ENCODE measurements around the gene TBC1D22A. TPM values are rescaled to one million over a fixed set of nuclear protein-coding genes. Genes with fewer than 3 reads are reported as not detected.

The TBC1D22A gene
- total RNA-seq, 1 donor from 2014 or later, result 24.2 TPM

DNA sequence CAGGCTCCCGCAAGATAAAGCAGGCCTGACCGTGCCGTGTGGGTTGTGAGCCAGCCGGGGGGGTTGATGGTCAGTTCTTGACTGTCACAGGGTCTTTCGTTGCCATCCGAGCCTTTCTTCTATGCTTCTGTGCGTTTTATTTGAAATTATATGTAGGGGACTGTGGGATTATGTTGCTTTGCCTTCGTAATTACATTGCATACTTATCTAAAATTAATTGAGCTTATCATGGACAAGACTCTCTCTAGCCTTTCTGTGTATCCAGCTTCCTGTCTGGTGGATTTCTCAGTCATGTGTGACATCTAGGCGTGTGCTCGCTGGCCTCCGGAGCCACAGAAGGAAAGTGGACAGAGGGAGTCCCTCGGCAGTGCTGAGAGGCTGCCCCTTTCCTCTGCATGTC, 93.2 kb downstream of the TBC1D22A start:
- peak overlapping the region; percentile 18 for H3K27ac Mint-ChIP-seq (ENCODE audit: unreplicated experiment)
- H3K9me3 Mint-ChIP-seq (ENCODE audit: unreplicated experiment), result peaks cover 3% of the 10 kb centered on the region
- Histone ChIP-seq H3K36me3 (ENCODE audit: insufficient read depth, low read length) (no peaks in the 10 kb centered on the region), H3K4me1 (ENCODE audit: insufficient read depth, low read length) (no peaks in the 10 kb centered on the region), H2AFZ (ENCODE audit: low read depth, low read length) (no peak overlapping the region), H3K27me3 (ENCODE audit: insufficient read depth, low read length) (no peaks in the 10 kb centered on the region), H3K4me3 (ENCODE audit: insufficient read depth, low read depth, low read length) (no peak overlapping the region), H3K9ac (ENCODE audit: low read length) (no peak overlapping the region), H4K20me1 (ENCODE audit: insufficient read depth, low read length) (peaks cover 35% of the 10 kb centered on the region), H3K27ac (ENCODE audit: low read depth, low read length) (no peak overlapping the region), H3K4me2 (ENCODE audit: low read length) (no peak overlapping the region), H3K9me3 (ENCODE audit: insufficient read depth, low read depth, low read length) (no peaks in the 10 kb centered on the region), H3K79me2 (ENCODE audit: insufficient read depth, low read length) (peaks cover 8% of the 10 kb centered on the region)
- TF ChIP-seq CTCF (IDR thresholded peaks at IDR 0.05; ENCODE audit: insufficient read depth, low read depth, low read length) (no peak), EZH2 (IDR thresholded peaks at IDR 0.05; ENCODE audit: insufficient read depth, low read length) (no peak)
- peaks cover 20% of the 10 kb centered on the region for H3K36me3 Mint-ChIP-seq (ENCODE audit: low read depth, unreplicated experiment)
- H3K4me3 Mint-ChIP-seq (ENCODE audit: unreplicated experiment), result no peak overlapping the region
- H3K4me1 Mint-ChIP-seq (ENCODE audit: low read depth, unreplicated experiment), result peaks cover 6% of the 10 kb centered on the region
- FAIRE-seq (no peak), DNase-seq (ENCODE audit: low read depth) (no peak)
- H3K27me3 Mint-ChIP-seq (ENCODE audit: low read depth, unreplicated experiment), result no peaks in the 10 kb centered on the region

- Mint-ChIP-seq H3K4me3 (ENCODE audit: unreplicated experiment) (no peak overlapping the region), H3K4me1 (ENCODE audit: low read depth, unreplicated experiment) (peaks cover 6% of the 10 kb centered on the region), H3K9me3 (ENCODE audit: unreplicated experiment) (peaks cover 3% of the 10 kb centered on the region), H3K27ac (ENCODE audit: unreplicated experiment) (no peak overlapping the region), H3K36me3 (ENCODE audit: low read depth, unreplicated experiment) (peaks cover 15% of the 10 kb centered on the region), H3K27me3 (ENCODE audit: low read depth, unreplicated experiment) (no peaks in the 10 kb centered on the region)
- Histone ChIP-seq H3K4me1 (ENCODE audit: insufficient read depth, low read length) (no peaks in the 10 kb centered on the region), H3K27ac (ENCODE audit: low read depth, low read length) (no peak overlapping the region), H3K4me2 (ENCODE audit: low read length) (no peak overlapping the region), H3K9ac (ENCODE audit: low read length) (no peak overlapping the region), H3K27me3 (ENCODE audit: insufficient read depth, low read length) (no peaks in the 10 kb centered on the region), H2AFZ (ENCODE audit: low read depth, low read length) (no peak overlapping the region), H3K79me2 (ENCODE audit: insufficient read depth, low read length) (peaks cover 4% of the 10 kb centered on the region), H3K36me3 (ENCODE audit: insufficient read depth, low read length) (no peaks in the 10 kb centered on the region), H3K9me3 (ENCODE audit: insufficient read depth, low read depth, low read length) (no peaks in the 10 kb centered on the region), H4K20me1 (ENCODE audit: insufficient read depth, low read length) (peaks cover 35% of the 10 kb centered on the region), H3K4me3 (ENCODE audit: insufficient read depth, low read depth, low read length) (no peak overlapping the region)
- no peak for TF ChIP-seq CTCF (IDR thresholded peaks at IDR 0.05; ENCODE audit: insufficient read depth, low read depth, low read length)
- no peak for TF ChIP-seq EZH2 (IDR thresholded peaks at IDR 0.05; ENCODE audit: insufficient read depth, low read length)
- FAIRE-seq, result no peak
- DNase-seq (ENCODE audit: low read depth), result no peak
Observed at GRCh38 chr22:46856661-46857060, 94.2 kb downstream of the TBC1D22A start.

GRCh38 chr22:46857142-46857884, 94.9 kb downstream of the TBC1D22A start:
- no peaks in the 10 kb centered on the region for H3K27me3 ChIP-seq (ENCODE audit: insufficient read depth, low read length)
- no peaks in the 10 kb centered on the region for H3K27me3 Mint-ChIP-seq (ENCODE audit: low read depth, unreplicated experiment)
- H3K4me3 Mint-ChIP-seq (ENCODE audit: unreplicated experiment), result no peak overlapping the region
- H3K4me1 Mint-ChIP-seq (ENCODE audit: low read depth, unreplicated experiment), result peaks cover 6% of the 10 kb centered on the region
- FAIRE-seq (no peak), DNase-seq (ENCODE audit: low read depth) (no peak)
- TF ChIP-seq EZH2 (IDR thresholded peaks at IDR 0.05; ENCODE audit: insufficient read depth, low read length) (no peak), CTCF (IDR thresholded peaks at IDR 0.05; ENCODE audit: insufficient read depth, low read depth, low read length) (no peak)
- peaks cover 41% of the 10 kb centered on the region for H4K20me1 ChIP-seq (ENCODE audit: insufficient read depth, low read length)
- peaks cover 6% of the 10 kb centered on the region for H3K9me3 Mint-ChIP-seq (ENCODE audit: unreplicated experiment)
- H3K4me2 ChIP-seq (ENCODE audit: low read length), result no peak overlapping the region
- peaks cover 14% of the 10 kb centered on the region for H3K36me3 Mint-ChIP-seq (ENCODE audit: low read depth, unreplicated experiment)
- H3K27ac ChIP-seq (ENCODE audit: low read depth, low read length), result no peak overlapping the region
- no peak overlapping the region for H3K9ac ChIP-seq (ENCODE audit: low read length)
- H3K36me3 ChIP-seq (ENCODE audit: insufficient read depth, low read length), result no peaks in the 10 kb centered on the region
- no peak overlapping the region for H3K27ac Mint-ChIP-seq (ENCODE audit: unreplicated experiment)
- no peaks in the 10 kb centered on the region for H3K4me1 ChIP-seq (ENCODE audit: insufficient read depth, low read length)
- no peak overlapping the region for H2AFZ ChIP-seq (ENCODE audit: low read depth, low read length)
- H3K79me2 ChIP-seq (ENCODE audit: insufficient read depth, low read length), result peaks cover 10% of the 10 kb centered on the region
- no peaks in the 10 kb centered on the region for H3K9me3 ChIP-seq (ENCODE audit: insufficient read depth, low read depth, low read length)
- no peak overlapping the region for H3K4me3 ChIP-seq (ENCODE audit: insufficient read depth, low read depth, low read length)

Data from astrocyte (in vitro differentiated cells and primary cell).